HG03432 (cell line): ENCODE measurements around the gene VAC14.

Source experiments
- ATAC-seq: cut with Tn5 transposase; IDR thresholded peaks from one replicate; pipeline ENCODE4 v1.9.1; 2021; ENCODE audit warnings: mild to moderate bottlenecking, moderate library complexity; ENCODE audit not compliant: unreplicated experiment

VAC14 gene

DNA sequence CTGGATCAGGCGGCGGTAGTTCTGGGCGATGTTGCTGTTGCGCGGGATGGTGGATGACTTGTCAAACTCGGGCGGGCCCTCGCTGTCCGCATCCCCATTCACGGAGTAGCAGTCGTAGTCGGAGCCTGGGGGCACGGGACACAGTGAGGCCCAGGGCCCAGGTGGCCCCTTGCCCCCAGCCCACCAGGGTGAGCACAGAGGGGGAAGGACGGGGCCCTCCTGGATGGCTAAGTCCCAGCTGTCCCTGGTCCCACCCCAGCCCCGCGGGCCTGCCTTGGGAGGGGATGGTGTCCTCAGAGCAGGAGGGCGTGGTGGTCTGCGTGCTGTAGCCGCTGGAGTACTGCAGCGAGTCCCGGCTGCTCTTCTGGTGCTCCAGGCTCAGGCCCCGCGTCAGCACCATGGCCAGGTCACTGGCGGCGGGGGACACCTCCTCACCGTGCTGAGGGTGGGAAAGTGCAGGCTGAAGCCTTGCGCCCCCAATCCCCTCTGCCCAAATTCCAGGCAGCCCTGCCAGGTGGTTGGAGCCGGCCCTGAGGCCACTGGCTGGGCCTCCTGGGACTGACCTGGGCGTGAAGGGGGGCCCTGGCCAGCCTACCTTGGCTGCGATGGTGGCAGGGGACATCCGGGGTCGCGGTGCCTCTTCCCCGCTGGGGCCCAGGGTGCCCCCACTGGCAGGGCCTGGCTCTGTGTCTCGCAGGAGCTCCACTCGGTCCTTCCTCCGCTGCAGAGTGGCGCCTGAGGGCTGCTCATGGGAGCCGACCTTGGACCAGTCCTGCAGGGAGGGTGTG is 136.4 kb downstream of the VAC14 start:
- no peak for ATAC-seq

DNA sequence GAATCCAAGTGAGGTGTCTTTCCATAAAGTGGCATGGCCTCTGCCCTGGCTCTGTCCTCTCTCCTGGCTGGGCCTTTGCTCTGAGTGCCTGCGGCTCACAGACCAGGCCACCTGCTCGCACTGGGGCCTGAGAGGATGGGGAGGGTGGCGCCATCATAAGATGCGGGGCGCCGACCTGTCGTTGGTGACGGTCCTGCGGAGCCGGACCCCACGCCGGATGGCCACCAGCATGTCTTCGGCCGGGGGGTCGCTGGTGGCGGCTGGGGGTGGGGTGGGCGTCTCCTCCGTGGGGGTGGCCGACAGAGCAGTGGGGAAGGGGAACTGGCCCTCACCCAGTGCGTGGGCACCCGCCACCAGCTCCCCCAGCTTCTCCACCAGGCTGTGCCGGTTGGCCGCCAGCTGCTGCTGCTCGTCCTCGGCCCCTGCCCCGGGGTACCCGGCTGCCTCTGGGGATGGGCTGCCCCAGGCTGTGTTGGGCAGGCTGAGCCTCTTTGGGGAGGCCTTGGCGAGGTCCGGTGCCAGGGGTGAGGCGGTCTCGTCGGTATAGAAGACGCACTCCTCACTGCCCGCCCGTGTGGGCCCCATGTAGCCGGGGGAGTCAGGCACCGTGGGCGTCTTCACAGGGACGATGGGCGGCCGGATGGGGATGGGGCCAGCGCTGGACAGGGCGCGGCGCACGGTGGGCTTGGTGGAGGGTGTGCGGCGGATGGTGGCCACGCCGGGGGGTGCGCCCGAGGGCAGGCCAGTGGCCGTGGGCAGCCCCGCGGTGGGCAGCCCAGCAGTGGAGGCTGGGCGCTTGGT is 137.2 kb downstream of the VAC14 start:
- ATAC-seq = no peak

DNA sequence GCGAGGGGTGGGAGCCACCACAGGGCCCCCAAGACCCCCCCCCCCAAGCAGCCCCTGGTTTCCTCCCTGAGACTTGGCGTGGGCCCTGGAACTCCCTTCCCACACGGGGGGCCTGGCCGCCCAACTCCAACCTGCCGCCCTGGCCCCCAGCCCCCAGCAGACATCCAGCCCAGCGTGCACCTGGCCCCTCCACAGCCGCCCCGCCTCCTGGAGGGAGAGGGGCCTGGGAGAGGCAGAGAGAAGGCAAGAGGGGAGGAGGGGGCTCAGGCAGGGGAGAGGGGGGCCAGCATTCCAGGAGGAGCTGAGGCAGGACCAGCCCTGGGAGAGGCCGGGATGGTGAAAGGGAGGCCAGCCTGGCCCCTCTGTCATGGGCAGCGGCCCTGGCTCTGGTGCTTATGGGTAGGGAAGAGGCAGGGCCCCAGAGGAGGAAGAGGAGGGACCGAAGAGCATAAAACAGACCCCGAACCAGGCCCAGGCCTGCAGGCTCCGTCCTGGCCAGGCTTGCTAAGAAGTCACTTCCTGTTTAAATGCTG is 137.9 kb downstream of the VAC14 start:
- ATAC-seq = no peak

DNA sequence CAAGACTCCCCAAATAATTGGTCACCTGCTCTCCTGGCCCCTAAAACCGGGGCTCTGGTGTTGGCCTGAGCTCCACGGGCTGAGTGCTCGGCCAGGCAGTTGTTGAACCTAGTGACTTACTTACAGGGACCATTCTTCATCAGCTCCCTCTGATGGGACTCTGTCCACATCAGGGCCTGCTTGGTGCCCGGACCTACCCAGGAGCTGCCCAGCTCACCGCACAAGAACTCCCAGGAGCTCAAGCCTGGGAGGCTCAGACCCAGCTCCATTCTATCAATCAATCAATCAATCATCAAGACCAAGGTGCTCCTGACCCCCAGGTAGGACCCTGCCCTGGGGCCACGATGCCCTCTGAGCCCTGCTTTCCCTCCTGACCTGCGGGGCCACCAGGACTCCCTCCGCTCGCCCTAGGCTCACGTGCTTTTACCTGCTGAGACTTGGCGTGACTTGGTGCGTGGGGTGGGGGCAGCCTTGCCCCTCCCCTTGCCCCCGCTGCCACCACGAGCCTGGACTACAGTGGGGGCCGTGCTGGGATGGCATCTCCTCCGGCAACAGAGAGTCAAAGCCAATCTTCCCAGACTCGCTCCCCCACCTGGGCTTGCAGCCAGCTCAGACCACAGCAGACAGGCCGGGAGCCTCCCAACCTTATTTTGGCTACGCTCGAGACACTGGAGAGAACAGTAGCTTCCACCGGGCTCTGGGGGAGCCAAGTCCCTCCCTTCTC is 138.9 kb downstream of the VAC14 start:
- no peak for ATAC-seq

DNA sequence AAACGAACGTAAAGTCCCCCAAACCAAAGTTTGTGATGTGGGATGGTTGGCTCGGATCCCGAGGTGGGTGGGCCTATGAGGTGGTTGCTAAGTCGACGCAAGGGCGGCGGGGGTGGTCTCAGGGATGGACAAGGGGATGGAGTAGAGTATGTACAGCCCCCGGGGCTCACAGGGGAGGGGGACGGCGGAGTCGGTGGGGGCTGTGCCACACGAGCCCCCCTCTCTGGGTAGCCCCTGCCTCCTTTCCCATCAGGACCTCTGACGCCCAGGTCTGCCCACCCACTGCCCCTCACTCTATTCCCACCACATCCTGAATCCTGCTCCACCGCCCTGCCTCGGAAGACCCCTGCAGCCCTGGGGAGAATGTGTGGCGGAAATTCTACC is 139.4 kb downstream of the VAC14 start:
- ATAC-seq = no peak

DNA sequence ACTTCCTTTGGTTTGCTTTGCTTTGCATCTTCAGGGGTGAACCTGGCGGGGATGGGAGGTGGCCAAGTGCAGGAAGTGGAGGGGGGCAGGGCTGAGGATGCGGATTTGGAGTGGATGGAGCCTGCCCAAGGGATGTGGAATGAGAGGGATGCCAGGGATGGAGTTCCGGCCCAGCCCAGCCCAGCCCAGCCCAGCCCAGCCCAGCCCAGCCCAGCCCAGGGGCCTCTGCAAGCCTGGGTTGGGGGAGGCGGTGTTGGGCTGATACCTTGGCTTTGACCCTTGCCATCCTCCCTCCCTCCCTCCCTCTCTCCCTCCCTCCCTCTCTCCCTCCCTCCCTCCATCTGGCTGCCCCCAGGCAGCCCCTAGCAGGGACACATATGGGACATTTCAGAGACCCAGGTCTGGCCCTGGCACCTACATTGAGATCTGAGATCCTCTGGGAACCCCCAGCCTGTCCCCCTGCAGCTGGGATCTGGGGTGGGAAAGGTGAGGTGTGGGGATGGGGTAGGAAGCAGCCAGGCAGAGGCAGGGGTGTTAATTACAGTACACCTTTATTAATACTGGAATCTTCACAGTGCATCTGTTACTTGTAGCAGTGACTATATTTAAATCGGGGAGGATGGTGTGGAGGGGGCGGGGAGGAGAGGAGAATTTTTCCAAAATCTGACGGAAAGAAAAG is 140.1 kb downstream of the VAC14 start:
- ATAC-seq = no peak

DNA sequence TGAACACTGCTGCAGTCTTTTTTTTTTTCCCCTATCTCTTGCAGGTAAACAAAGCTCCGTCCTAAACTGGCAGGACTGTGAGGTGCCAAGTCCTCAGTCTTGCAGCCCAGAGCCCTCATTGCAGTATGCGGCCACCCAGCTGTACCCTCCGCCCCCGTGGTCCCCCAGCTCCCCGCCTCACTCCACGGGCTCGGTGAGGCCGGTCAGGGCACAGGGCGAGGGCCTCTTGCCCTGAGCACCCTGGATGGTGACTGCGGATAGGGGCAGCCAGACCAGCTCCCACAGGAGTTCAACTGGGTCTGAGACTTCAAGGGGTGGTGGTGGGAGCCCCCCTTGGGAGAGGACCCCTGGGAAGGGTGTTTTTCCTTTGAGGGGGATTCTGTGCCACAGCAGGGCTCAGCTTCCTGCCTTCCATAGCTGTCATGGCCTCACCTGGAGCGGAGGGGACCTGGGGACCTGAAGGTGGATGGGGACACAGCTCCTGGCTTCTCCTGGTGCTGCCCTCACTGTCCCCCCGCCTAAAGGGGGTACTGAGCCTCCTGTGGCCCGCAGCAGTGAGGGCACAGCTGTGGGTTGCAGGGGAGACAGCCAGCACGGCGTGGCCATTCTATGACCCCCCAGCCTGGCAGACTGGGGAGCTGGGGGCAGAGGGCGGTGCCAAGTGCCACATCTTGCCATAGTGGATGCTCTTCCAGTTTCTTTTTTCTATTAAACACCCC is 140.8 kb downstream of the VAC14 start:
- no peak for ATAC-seq

DNA sequence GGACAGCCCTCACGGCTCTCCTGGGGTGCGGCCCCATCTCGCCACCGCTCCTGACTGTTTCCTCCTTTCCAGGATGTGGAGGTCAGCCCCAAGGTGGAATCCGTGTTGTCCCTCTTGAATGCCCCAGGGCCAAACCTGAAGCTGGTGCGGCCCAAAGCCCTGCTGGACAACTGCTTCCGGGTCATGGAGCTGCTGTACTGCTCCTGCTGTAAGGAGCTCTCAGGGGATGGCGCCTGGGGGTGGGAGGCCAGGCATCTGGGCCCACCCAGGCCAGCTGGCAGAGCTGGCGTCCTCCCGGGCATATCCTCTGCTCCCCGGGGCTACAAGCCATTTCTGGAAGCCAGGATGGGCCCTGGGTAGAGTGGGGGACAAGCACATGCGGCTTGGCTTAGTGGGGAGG is 141.4 kb downstream of the VAC14 start:
- ATAC-seq = no peak

DNA sequence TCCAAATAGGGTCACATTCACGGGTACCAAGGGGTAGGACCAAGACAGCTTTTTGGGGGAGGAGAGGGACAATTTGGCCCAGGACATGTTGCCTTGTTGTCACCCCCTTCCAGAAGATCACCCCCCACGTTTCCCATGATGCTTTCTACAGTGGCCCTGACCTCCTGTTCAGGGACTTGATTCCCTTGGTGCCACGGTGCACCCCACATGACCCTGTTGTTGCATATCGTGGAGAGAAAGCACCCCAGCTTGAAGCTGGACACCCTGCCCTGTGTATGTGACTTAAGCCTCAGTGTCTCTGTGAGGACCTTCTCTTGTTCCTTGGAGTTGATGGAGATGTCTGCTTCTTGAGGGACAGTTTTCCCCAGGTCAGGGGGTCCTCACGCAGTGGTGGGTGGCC is 142.0 kb downstream of the VAC14 start:
- no peak for ATAC-seq

DNA sequence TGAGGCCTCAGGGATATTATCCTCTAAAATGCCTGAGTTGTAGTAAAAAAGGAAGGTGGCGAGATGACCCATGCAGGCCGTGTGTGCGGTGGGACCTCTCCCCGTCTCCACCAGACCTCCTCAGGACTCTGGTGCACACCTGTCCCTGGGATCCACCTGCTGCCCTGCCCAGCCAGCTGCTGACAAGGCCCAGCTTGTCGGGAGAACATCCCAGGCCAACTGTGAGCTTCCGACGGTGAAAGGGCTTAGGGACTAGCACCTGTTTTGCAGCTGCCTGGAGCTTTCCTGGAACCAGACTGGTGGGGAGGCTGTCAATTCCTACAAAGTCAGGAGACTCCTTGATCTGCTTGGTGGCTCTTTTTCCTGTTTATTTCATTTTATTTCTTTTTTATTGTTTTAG is 143.0 kb downstream of the VAC14 start:
- no peak for ATAC-seq

DNA sequence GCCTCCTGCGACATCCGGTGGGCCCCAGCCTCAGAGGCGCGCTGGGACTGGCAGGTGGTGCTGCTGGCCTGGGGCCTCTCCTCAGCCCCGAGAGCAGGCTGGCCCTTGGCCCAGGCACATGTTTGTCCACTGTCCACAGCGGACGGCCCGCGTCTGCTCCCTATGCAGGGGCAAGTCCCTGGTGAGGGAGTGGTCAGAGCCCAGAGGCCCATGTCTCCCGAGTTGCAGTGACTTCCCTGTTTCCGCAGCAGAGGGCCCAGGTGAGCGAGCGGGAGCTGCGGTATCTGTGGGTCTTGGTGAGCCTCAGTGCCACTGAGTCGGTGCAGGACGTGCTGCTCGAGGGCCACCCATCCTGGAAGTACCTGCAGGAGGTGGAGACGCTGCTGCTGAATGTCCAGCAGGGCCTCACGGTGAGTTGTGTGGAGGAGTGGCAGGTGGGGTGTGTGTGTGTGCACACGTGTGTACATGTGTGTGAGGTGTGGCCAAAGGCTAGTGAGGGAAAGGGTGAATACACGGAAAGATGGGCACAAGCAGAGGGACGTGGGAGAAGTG is 144.2 kb downstream of the VAC14 start:
- no peak for ATAC-seq

DNA sequence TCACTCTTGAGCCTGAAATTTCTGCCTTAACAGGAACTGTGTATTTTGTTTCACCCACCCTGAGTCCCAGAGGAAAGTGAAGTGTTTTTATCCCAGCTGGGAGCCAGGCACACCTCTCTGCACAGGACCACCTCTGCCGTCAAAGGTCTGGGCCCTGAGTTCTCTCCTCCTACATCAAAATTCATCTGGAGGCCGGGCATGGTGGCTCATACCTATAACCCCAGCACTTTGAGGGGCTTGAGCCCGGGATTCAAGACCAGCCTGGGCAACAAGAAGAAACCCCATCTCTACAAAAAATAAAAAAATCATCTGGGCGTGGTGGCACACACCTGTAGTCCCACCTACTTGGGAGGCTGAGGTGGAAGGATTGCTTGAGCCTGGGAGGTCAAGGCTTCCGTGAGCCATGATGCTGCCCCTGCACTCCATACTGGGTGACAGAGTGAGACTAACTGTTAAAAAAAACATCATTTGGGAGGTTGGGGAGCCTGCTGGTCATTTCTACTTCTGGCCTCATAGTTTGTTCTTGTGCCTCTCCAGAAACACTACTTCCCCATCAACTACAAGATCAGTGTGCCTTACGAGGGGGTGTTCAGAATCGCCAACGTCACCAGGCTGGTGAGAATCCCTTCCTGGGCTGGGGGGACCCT is 144.8 kb downstream of the VAC14 start:
- ATAC-seq = no peak

DNA sequence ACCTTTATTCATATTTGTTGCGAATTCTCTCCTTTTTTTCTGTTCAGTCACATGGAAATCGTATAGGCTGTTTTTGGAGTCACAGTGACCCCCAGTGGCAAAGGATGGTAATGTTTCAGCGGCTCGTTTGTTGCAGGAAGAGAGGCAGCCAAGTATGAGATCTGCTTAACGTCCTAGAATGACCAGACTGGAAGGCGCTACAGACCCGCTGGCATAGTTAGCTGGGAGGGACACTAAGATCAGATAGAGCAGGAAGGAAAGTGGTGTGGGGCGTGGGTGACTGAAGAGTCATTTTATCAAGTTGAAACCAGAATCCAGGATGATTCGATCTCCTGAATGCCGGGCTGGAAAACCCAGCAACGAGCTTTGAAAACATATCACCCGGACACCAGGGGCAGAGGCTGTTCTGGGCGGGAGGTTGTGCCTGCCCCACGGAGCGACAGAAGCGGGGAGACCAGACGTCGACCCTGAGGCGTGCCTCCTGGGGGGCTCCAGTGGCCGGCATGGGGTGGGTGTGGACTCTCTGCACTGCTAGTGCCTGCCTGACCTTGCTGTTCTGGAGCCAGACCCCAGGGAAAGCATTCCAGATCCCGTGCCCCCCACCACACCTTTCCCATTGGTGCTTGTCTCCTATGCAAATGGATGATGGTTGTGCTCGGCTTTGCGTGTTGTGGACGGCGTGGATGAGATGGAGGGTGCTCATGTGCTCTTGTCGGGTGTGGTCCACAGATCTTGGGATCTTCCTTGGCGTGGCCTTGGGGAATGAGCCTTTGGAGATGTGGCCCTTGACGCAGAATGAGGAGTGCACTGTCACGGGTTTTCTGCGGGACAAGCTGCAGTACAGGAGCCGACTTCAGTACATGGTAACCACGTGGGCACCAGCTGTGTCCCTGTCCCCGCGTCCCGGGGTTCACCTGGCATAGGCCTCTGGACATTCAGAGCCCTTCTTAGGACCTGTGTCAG is 146.9 kb downstream of the VAC14 start:
- ATAC-seq = no peak

DNA sequence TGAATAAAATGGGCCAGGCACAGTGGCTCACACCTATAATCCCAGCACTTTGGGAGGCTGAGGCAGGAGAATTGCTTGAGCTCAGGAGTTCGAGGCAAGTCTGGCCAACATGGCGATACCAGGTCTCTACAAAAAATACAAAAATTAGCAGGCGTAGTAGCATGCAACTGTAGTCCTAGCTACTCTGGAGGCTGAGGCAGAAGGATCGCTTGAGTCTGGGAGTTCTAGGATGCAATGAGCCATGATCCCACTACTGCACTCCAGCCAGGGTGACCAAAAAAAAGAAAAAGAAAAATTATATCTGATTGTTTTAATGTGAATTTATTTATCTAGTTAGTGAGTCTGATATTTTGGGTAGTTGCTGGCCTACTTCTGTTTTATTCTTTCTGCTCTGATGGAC is 147.6 kb downstream of the VAC14 start:
- ATAC-seq = no peak

DNA sequence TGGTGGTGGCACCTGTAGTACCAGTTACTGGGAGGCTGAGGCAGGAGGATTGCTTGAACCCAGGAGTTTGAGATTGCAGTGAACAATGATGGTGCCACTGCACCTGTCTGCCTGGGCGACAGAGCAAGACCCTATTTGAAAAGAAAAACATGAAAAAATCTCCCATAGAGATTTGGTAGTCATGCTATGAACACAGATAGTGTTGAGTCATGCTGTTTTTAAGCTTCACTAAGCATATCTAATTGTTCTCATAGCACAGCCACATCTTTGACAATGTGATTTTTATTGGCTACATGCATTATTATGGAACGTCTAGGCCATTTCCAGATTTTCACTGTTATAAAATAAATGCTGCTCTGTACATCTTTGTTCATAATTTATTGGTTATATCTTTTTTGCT is 148.6 kb downstream of the VAC14 start:
- no peak for ATAC-seq

DNA sequence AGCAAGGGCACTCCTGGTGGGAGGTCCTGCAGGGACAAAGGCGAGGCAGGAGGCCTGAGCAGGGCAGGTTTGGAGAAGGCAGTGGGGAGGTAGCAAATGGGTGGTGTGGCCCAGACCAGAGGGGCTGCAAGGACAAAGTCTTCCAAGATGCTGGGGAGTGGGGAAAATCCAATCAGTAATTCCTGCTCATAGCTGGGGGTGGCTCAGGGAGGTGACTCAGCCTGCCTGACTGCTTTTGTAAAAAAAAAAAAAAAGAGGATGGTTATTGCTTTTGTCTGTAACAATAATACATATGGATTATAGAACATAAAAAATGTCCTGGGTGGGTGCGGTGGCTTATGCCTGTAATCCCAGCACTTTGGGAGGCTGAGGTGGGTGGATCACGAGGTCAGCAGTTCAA is 149.4 kb downstream of the VAC14 start:
- ATAC-seq = no peak

DNA sequence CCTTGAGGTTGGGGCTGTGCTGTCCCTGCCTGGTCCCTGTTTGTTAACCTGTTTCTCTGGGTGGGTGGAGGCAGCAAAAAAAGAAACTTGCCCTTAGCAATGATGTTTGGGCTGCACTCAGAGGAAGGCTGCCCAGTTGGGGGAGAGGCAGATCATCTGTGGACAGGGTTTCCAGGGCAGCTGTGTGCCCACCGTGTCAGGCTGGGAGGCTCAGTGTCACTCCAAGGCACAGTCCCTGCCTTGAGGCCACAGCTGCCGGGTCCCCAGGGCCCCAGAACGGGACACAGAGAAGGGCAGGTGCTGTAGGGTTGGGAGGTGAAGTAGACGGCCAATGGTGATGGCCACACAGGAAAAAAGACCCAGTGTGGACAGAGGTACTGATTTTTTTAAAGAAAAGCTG is 150.7 kb downstream of the VAC14 start:
- no peak for ATAC-seq

DNA sequence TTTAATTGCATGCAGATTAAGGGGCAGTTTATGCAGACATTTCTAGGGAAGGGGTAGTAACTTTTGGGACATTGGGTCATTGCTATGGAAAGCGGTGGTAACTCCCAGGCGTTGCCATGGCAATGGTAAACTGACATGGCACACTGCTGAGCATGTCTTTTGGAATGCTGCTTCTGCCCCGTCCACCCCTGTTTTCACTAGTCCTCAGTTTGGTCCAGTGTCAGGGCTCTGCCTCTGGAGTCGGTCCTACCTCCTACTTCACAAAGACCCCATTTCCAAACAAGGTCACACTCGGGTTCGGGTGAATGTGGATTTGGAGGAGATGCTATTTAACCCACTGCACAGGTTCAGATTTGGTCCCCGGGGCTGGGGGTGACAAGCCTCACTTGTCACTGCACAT is 151.7 kb downstream of the VAC14 start:
- ATAC-seq = no peak
